BLaER1 (cell line): ENCODE data around the gene GMPPA.

Experiments used
- H3K27ac ChIP-seq: shearing (Covaris generic); formaldehyde crosslinking; 2 replicates; pipeline ENCODE4 v1.8.1; 2022
- H3K27me3 ChIP-seq: shearing (Covaris generic); formaldehyde crosslinking; 2 replicates; pipeline ENCODE4 v1.8.1; 2022
- H3K36me3 ChIP-seq: shearing (Covaris generic); formaldehyde crosslinking; 2 replicates; pipeline ENCODE4 v1.8.1; 2022
- H3K4me1 ChIP-seq: shearing (Covaris generic); formaldehyde crosslinking; 2 replicates; pipeline ENCODE4 v1.8.1; 2022
- H3K4me2 ChIP-seq: shearing (Covaris generic); formaldehyde crosslinking; 2 replicates; pipeline ENCODE4 v1.8.1; 2022
- H3K4me3 ChIP-seq: shearing (Covaris generic); formaldehyde crosslinking; 2 replicates; pipeline ENCODE4 v1.8.1; 2022
- H3K9ac ChIP-seq: shearing (Covaris generic); formaldehyde crosslinking; 2 replicates; pipeline ENCODE4 v1.8.1; 2022
- H3K9me3 ChIP-seq: shearing (Covaris generic); formaldehyde crosslinking; 2 replicates; pipeline ENCODE4 v1.8.1; 2022
- H4K20me1 ChIP-seq: shearing (Covaris generic); formaldehyde crosslinking; 2 replicates; pipeline ENCODE4 v1.8.1; 2022
- Cebpa-rat ChIP-seq: shearing (Covaris generic); IDR thresholded peaks from 2 replicates; pipeline ENCODE4 v1.8.1; 2022

The GMPPA gene

GRCh38 chr2:219475697-219476651 is 22.7 kb upstream of the GMPPA start:
- H3K4me2 ChIP-seq: no peak overlapping the region
- no peaks in the 10 kb centered on the region for H4K20me1 ChIP-seq
- H3K9me3 ChIP-seq: no peaks in the 10 kb centered on the region
- H3K36me3 ChIP-seq: peaks cover 9% of the 10 kb centered on the region; the same call in 1 of the 2 replicates
- no peak overlapping the region for H3K9ac ChIP-seq
- 0 out of 2 replicates have a peak, but pooled peaks cover 6% of the 10 kb centered on the region for H3K4me1 ChIP-seq
- no peaks in the 10 kb centered on the region for H3K27me3 ChIP-seq
- no peak for TF ChIP-seq Cebpa-rat
- no peak overlapping the region for H3K4me3 ChIP-seq
- H3K27ac ChIP-seq: no peak overlapping the region

GRCh38 chr2:219476652-219477151 is 22.0 kb upstream of the GMPPA start:
- Histone ChIP-seq H3K27ac (no peak overlapping the region), H3K4me2 (peak overlapping the region; percentile 28)
- TF ChIP-seq Cebpa-rat: no peak

GRCh38 chr2:219477179-219477578 is 21.5 kb upstream of the GMPPA start:
- Histone ChIP-seq H3K36me3 (peaks cover 9% of the 10 kb centered on the region; the same call in 1 of the 2 replicates), H3K27ac (no peak overlapping the region), H3K27me3 (peaks cover under 1% of the 10 kb centered on the region; the same call in 1 of the 2 replicates), H3K9ac (no peak overlapping the region), H3K4me3 (no peak overlapping the region), H3K9me3 (no peaks in the 10 kb centered on the region), H3K4me1 (0 out of 2 replicates have a peak, but pooled peaks cover 6% of the 10 kb centered on the region), H3K4me2 (peak overlapping the region; percentile 28), H4K20me1 (no peaks in the 10 kb centered on the region)
- no peak for TF ChIP-seq Cebpa-rat

More at GRCh38 chr2:219476652-219477151, 22.0 kb upstream of the GMPPA start:
- 0 out of 2 replicates have a peak, but pooled peaks cover 6% of the 10 kb centered on the region for H3K4me1 ChIP-seq
- H3K9me3 ChIP-seq: no peaks in the 10 kb centered on the region
- no peaks in the 10 kb centered on the region for H3K27me3 ChIP-seq
- H4K20me1 ChIP-seq: no peaks in the 10 kb centered on the region
- no peak overlapping the region for H3K4me3 ChIP-seq
- H3K9ac ChIP-seq: no peak overlapping the region
- H3K36me3 ChIP-seq: peaks cover 9% of the 10 kb centered on the region; the same call in 1 of the 2 replicates

GRCh38 chr2:219477815-219478214 is 20.9 kb upstream of the GMPPA start:
- H3K27me3 ChIP-seq: peaks cover 7% of the 10 kb centered on the region
- H3K27ac ChIP-seq: no peak overlapping the region
- 0 out of 2 replicates have a peak, but pooled peaks cover 6% of the 10 kb centered on the region for H3K4me1 ChIP-seq
- H3K9me3 ChIP-seq: no peaks in the 10 kb centered on the region
- H3K9ac ChIP-seq: no peak overlapping the region
- H3K4me2 ChIP-seq: no peak overlapping the region
- peaks cover 9% of the 10 kb centered on the region; the same call in 1 of the 2 replicates for H3K36me3 ChIP-seq
- no peak overlapping the region for H3K4me3 ChIP-seq
- peaks cover 6% of the 10 kb centered on the region; the same call in 1 of the 2 replicates for H4K20me1 ChIP-seq
- TF ChIP-seq Cebpa-rat: no peak

GRCh38 chr2:219478916-219479315 is 19.8 kb upstream of the GMPPA start:
- Histone ChIP-seq H4K20me1 (peaks cover 17% of the 10 kb centered on the region; the same call in 1 of the 2 replicates), H3K9ac (no peak overlapping the region), H3K36me3 (peaks cover under 1% of the 10 kb centered on the region; the same call in 1 of the 2 replicates)

GRCh38 chr2:219480004-219480403 is 18.7 kb upstream of the GMPPA start:
- Histone ChIP-seq H3K4me3 (no peak overlapping the region), H3K27ac (no peak overlapping the region), H4K20me1 (peaks cover 27% of the 10 kb centered on the region; the same call in 1 of the 2 replicates), H3K4me1 (0 out of 2 replicates have a peak, but pooled peaks cover 6% of the 10 kb centered on the region), H3K27me3 (peaks cover 29% of the 10 kb centered on the region), H3K36me3 (no peaks in the 10 kb centered on the region), H3K4me2 (no peak overlapping the region), H3K9ac (no peak overlapping the region), H3K9me3 (no peaks in the 10 kb centered on the region)
- no peak for TF ChIP-seq Cebpa-rat

More at GRCh38 chr2:219478916-219479315, 19.8 kb upstream of the GMPPA start:
- H3K4me2 ChIP-seq: no peak overlapping the region
- 0 out of 2 replicates have a peak, but pooled peaks cover 6% of the 10 kb centered on the region for H3K4me1 ChIP-seq
- H3K27me3 ChIP-seq: peaks cover 18% of the 10 kb centered on the region
- no peaks in the 10 kb centered on the region for H3K9me3 ChIP-seq
- no peak for TF ChIP-seq Cebpa-rat
- no peak overlapping the region for H3K27ac ChIP-seq
- no peak overlapping the region for H3K4me3 ChIP-seq

- Histone ChIP-seq H3K27ac (no peak overlapping the region), H3K9me3 (no peaks in the 10 kb centered on the region), H3K36me3 (no peaks in the 10 kb centered on the region), H3K4me1 (peaks cover 6% of the 10 kb centered on the region; the same call in 1 of the 2 replicates), H4K20me1 (peaks cover 36% of the 10 kb centered on the region; the same call in 1 of the 2 replicates), H3K4me3 (no peak overlapping the region), H3K27me3 (peaks cover 47% of the 10 kb centered on the region), H3K9ac (no peak overlapping the region), H3K4me2 (no peak overlapping the region)
- no peak for TF ChIP-seq Cebpa-rat
Measured at GRCh38 chr2:219482674-219483405, 15.9 kb upstream of the GMPPA start.

- Histone ChIP-seq H3K4me1 (peaks cover 6% of the 10 kb centered on the region; the same call in 1 of the 2 replicates), H3K27me3 (peaks cover 47% of the 10 kb centered on the region), H4K20me1 (peaks cover 36% of the 10 kb centered on the region; the same call in 1 of the 2 replicates), H3K9me3 (no peaks in the 10 kb centered on the region), H3K36me3 (no peaks in the 10 kb centered on the region), H3K4me3 (no peak overlapping the region), H3K27ac (no peak overlapping the region), H3K4me2 (no peak overlapping the region), H3K9ac (no peak overlapping the region)
- no peak for TF ChIP-seq Cebpa-rat
Measured at GRCh38 chr2:219483451-219484342, 15.0 kb upstream of the GMPPA start.
